ENCODE results near the gene C17orf67. TPM values are rescaled to one million over a fixed set of nuclear protein-coding genes. Genes with fewer than 3 reads are reported as not detected.
A peak's percentile ranks its signal among the peaks of the same experiment; 100 is the strongest.

Gene C17orf67
- polyA plus RNA-seq, 1 donor = 1.0 TPM

DNA sequence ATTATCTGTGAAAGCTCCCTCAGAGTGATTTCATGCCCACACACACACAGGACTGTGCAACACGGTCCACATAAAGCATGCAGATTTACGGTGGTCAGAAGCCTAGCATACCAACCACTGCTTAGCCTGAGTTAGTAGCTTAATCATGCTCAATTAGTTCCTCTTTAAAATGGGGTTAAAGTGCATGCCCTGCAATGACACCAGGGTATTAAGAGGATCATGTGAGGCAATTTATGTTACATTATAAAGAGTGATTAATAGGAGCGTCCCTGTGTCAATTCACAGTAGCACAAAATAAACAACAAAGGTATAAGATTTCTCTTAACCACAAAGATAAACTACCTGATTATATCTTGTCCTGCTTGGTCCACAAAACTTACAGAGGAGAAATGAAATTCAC, 39.8 kb downstream of the C17orf67 start:
- DNase-seq = no peak
- H3K36me3 ChIP-seq (ENCODE audit: control insufficient read depth, insufficient read depth, low read length) = no peaks in the 10 kb centered on the region
- no peaks in the 10 kb centered on the region for H3K9me3 ChIP-seq (ENCODE audit: control insufficient read depth, low read depth, low read length)
- no peak overlapping the region for H3K27ac ChIP-seq (ENCODE audit: low read length)
- WGBS (ENCODE audit: insufficient coverage, low lambda C conversion rate) = no CpG with 5 or more reads among the region's 3 CpGs
- H3K27me3 ChIP-seq (ENCODE audit: control insufficient read depth, insufficient read depth, low read length) = peaks cover 10% of the 10 kb centered on the region
- no peaks in the 10 kb centered on the region for H3K4me1 ChIP-seq (ENCODE audit: control insufficient read depth, insufficient read depth, low read length)
- H3K4me3 ChIP-seq (ENCODE audit: low read length) = no peak overlapping the region

DNA sequence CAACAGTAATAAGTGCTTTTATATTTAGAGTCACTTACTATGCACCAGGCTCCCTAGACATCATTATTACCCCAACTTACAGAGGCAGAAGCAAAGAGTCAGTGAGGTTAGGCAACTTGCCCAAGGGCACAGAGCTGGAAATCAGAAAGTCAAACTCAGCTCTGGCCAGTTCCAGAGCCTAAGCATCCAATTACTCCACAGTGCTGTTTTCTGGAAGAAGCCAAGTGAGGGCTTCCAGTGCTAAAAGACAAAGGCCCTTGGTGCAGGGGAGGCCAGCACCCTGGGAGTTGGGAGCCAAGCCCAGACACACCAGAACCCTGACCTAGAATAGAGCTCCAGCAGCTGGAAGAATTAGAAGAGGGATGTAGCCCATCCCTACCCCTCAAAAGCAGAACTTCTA, 40.2 kb downstream of the C17orf67 start:
- Histone ChIP-seq H3K27me3 (ENCODE audit: control insufficient read depth, insufficient read depth, low read length) (peaks cover 10% of the 10 kb centered on the region), H3K4me1 (ENCODE audit: control insufficient read depth, insufficient read depth, low read length) (no peaks in the 10 kb centered on the region), H3K36me3 (ENCODE audit: control insufficient read depth, insufficient read depth, low read length) (no peaks in the 10 kb centered on the region), H3K4me3 (ENCODE audit: low read length) (no peak overlapping the region), H3K27ac (ENCODE audit: low read length) (no peak overlapping the region), H3K9me3 (ENCODE audit: control insufficient read depth, low read depth, low read length) (no peaks in the 10 kb centered on the region)
- no peak for DNase-seq

DNA sequence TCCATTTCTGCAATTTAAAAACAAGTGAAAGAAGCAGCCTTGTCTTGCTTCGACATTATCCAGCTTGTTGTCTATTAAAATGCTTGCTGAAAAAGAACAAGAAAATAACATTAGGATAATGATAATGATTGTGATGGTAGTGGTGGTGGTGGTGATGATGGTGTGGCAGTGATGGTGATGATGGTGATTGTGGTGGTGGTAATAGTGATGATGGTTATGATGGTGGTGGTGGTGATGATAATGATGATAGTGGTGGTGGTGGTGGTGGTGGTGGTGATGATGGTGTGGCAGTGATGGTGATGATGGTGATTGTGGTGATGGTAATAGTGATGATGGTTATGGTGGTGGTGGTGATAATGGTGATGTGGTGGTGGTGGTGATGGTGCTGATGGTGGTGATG, 41.5 kb downstream of the C17orf67 start:
- WGBS (ENCODE audit: insufficient coverage, low lambda C conversion rate) = 100% methylated on average over 1 of the region's 1 CpG
- no peaks in the 10 kb centered on the region for H3K4me1 ChIP-seq (ENCODE audit: control insufficient read depth, insufficient read depth, low read length)
- H3K9me3 ChIP-seq (ENCODE audit: control insufficient read depth, low read depth, low read length) = no peaks in the 10 kb centered on the region
- peaks cover 9% of the 10 kb centered on the region for H3K27me3 ChIP-seq (ENCODE audit: control insufficient read depth, insufficient read depth, low read length)
- no peak for DNase-seq
- H3K4me3 ChIP-seq (ENCODE audit: low read length) = no peak overlapping the region
- no peaks in the 10 kb centered on the region for H3K36me3 ChIP-seq (ENCODE audit: control insufficient read depth, insufficient read depth, low read length)
- H3K27ac ChIP-seq (ENCODE audit: low read length) = no peak overlapping the region

DNA sequence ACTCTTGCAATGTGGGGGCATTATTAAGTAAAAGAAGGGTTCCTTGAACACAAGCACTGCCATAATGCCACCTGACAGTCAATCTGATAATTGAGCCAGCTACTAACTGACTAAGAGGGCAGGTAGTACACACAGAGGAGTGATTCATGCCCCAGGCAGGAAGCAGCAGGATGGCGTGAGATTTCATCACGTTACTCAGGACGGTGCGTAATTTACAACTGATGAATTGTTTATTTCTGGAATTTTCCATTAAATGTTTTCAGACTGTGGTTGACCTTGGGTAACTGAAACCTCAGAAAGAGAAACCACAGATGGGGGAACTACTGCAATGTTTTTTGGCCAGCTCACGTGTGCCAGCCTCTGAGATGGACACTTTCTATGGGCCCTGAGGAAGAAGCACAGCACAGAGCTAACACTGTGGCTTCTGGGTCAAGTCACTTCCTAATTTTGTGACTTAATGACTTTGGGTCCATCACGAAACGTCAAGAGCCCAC, 46.7 kb downstream of the C17orf67 start:
- Histone ChIP-seq H3K36me3 (ENCODE audit: control insufficient read depth, insufficient read depth, low read length) (no peaks in the 10 kb centered on the region), H3K9me3 (ENCODE audit: control insufficient read depth, low read depth, low read length) (no peaks in the 10 kb centered on the region), H3K27ac (ENCODE audit: low read length) (no peak overlapping the region), H3K4me3 (ENCODE audit: low read length) (no peak overlapping the region), H3K4me1 (ENCODE audit: control insufficient read depth, insufficient read depth, low read length) (no peaks in the 10 kb centered on the region), H3K27me3 (ENCODE audit: control insufficient read depth, insufficient read depth, low read length) (peaks cover 6% of the 10 kb centered on the region)
- WGBS (ENCODE audit: insufficient coverage, low lambda C conversion rate) = 100% methylated on average over 2 of the region's 7 CpGs
- peak in 1 of 2 donors; percentile 21 for DNase-seq

DNA sequence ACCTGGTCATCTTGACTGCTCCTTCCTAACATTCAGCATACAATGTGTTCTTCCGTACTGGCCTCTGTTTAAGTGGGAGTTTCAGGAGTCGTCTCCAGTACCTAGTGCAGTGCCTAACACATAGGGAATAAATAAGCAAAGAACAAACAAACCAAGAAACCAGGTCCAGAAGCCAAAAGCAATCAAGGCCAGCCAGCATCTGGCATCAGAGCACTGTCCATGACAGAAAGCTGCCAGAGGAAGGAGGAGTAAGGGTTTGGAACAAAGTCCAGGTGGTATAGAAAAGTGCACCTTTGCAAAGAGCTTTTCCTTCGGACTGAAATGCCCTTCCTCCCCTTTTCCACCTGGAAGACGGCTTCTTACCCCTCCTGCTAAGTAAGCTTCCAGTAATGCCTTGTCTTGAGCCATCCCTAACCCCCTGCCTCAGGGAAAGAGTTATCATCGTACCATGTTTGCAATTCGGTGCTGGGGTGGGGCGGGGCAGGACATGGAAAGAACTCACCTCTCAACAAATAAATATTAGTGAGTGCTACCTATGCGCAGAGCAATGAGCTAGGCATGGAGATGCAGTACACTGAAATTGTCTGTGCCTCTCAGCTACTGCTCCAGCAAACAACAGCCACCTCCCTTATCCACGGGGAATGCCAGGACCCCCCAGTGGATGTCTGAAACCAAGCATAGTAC, 47.6 kb downstream of the C17orf67 start:
- H3K4me1 ChIP-seq (ENCODE audit: control insufficient read depth, insufficient read depth, low read length) = no peaks in the 10 kb centered on the region
- H3K27me3 ChIP-seq (ENCODE audit: control insufficient read depth, insufficient read depth, low read length) = peaks cover 15% of the 10 kb centered on the region
- H3K4me3 ChIP-seq (ENCODE audit: low read length) = no peak overlapping the region
- no peaks in the 10 kb centered on the region for H3K9me3 ChIP-seq (ENCODE audit: control insufficient read depth, low read depth, low read length)
- H3K36me3 ChIP-seq (ENCODE audit: control insufficient read depth, insufficient read depth, low read length) = no peaks in the 10 kb centered on the region
- H3K27ac ChIP-seq (ENCODE audit: low read length) = no peak overlapping the region
- WGBS (ENCODE audit: insufficient coverage, low lambda C conversion rate) = no CpG with 5 or more reads among the region's 9 CpGs
- DNase-seq = no peak

DNA sequence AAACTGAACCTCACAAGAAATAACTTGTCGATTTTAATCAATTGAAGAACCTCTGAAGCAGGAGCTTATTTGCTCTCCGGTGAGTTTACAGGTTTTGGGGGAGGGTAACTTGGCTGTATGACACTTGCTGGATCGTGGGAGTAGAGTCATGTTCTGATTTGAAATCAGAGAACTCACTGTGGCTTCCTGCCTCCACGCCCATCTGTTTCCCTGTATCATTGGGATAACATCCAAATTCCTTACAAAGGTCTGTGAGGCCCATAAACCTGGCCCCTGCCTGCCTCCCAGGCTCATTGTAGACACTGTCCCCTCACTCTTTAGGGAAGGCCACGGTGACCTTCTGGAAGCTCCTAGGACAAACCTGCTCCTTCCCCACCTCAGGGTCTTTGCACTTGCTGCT, 48.3 kb downstream of the C17orf67 start:
- Histone ChIP-seq H3K4me3 (ENCODE audit: low read length) (no peak overlapping the region), H3K4me1 (ENCODE audit: control insufficient read depth, insufficient read depth, low read length) (no peaks in the 10 kb centered on the region), H3K9me3 (ENCODE audit: control insufficient read depth, low read depth, low read length) (no peaks in the 10 kb centered on the region), H3K27ac (ENCODE audit: low read length) (no peak overlapping the region), H3K36me3 (ENCODE audit: control insufficient read depth, insufficient read depth, low read length) (no peaks in the 10 kb centered on the region), H3K27me3 (ENCODE audit: control insufficient read depth, insufficient read depth, low read length) (peaks cover 22% of the 10 kb centered on the region)
- no CpG with 5 or more reads among the region's 5 CpGs for WGBS (ENCODE audit: insufficient coverage, low lambda C conversion rate)
- no peak for DNase-seq

DNA sequence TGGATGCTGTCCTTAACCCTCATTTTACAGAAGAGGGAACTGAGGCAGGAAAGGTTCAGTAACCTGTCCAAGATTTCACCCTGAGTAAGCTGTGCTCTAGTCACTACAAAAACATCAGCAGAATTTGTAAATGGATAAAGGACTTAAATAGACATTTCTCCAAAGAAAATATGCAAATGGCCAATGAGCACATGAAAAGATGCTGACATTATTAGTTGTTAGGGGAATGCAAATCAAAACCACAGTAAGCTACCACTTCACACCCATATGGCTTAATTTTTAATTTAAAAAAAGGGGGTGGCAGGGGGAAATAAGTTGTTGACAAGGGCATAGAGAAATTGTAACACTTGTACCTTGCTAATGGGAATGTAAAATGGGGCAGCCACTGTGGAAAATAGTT, 51.4 kb downstream of the C17orf67 start:
- peaks cover 44% of the 10 kb centered on the region for H3K27me3 ChIP-seq (ENCODE audit: control insufficient read depth, insufficient read depth, low read length)
- H3K27ac ChIP-seq (ENCODE audit: low read length) = no peak overlapping the region
- no peak overlapping the region for H3K4me3 ChIP-seq (ENCODE audit: low read length)
- no peak for DNase-seq
- H3K36me3 ChIP-seq (ENCODE audit: control insufficient read depth, insufficient read depth, low read length) = no peaks in the 10 kb centered on the region
- H3K4me1 ChIP-seq (ENCODE audit: control insufficient read depth, insufficient read depth, low read length) = peaks cover 4% of the 10 kb centered on the region
- no peaks in the 10 kb centered on the region for H3K9me3 ChIP-seq (ENCODE audit: control insufficient read depth, low read depth, low read length)

DNA sequence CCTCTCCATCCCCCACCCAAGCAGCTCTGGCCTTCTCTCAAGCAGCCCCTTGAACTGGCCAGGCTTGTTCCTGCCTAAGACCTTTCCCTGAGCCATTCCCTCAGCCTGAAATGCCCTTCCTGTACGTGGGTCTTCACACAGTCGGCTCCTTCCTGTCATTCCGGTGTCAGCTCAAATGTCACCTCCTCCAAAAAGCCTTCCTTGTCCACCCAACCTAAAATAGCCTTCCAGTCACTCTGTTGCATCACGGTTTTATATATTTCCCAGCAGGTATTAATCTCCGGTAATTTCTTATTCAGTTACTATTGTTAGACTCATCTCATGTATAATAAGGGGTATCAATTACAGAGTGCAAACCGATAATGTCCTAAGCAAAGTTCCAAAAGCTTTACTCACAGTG, 51.8 kb downstream of the C17orf67 start:
- H3K27ac ChIP-seq (ENCODE audit: low read length) = no peak overlapping the region
- DNase-seq = no peak
- no peaks in the 10 kb centered on the region for H3K36me3 ChIP-seq (ENCODE audit: control insufficient read depth, insufficient read depth, low read length)
- 70% methylated on average over 3 of the region's 6 CpGs for WGBS (ENCODE audit: insufficient coverage, low lambda C conversion rate)
- H3K4me1 ChIP-seq (ENCODE audit: control insufficient read depth, insufficient read depth, low read length) = peaks cover 4% of the 10 kb centered on the region
- H3K4me3 ChIP-seq (ENCODE audit: low read length) = no peak overlapping the region
- peaks cover 45% of the 10 kb centered on the region for H3K27me3 ChIP-seq (ENCODE audit: control insufficient read depth, insufficient read depth, low read length)
- H3K9me3 ChIP-seq (ENCODE audit: control insufficient read depth, low read depth, low read length) = no peaks in the 10 kb centered on the region

DNA sequence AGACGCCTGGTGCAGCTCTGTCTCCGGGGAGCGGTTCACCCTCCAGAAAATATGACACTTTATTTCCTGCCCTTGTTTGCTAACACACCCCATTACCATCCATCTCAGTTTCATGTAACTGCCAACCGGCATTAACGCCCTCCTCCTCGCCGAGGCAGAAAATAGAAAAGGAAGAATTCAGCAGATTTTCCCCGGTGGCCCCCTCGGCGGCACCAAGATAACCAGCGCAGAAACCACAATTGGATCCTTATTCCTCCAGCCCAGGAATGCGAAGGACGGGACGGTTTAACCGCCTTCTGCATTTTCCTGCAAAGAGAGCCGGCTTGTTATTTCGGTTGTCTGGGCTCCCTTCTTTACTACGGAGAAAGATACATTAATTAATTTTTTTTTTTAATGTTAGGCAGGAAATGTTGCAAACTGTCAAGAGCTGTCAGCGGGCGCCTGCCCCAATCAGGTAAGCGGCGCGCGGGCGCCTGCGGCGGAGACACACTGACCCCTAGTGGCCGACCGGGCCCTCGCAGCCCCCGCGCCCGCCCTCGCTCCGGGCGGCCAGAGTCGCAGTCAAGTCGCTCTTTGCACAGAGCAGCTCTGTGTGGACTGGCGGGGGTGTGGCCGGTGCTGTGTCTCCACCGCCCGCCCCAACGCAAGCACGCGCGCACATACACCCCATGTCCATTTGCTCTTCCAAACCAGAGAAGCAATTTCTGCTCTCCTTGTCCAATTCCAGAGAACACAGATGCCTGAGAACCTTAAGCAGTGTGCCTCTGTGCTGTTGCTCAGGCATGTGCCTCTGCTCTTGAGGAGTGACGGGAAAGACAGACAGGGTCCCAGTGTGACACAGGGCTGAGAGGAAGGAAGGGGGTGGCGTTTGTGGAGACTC, 53.6 kb downstream of the C17orf67 start:
- Histone ChIP-seq H3K27me3 (ENCODE audit: control insufficient read depth, insufficient read depth, low read length) (peaks cover 45% of the 10 kb centered on the region), H3K36me3 (ENCODE audit: control insufficient read depth, insufficient read depth, low read length) (no peaks in the 10 kb centered on the region), H3K27ac (ENCODE audit: low read length) (no peak overlapping the region), H3K4me3 (ENCODE audit: low read length) (peak overlapping the region; percentile 7), H3K9me3 (ENCODE audit: control insufficient read depth, low read depth, low read length) (no peaks in the 10 kb centered on the region), H3K4me1 (ENCODE audit: control insufficient read depth, insufficient read depth, low read length) (peaks cover 4% of the 10 kb centered on the region)
- peak; percentile 74 to 82 for DNase-seq
- no CpG with 5 or more reads among the region's 48 CpGs for WGBS (ENCODE audit: insufficient coverage, low lambda C conversion rate)

DNA sequence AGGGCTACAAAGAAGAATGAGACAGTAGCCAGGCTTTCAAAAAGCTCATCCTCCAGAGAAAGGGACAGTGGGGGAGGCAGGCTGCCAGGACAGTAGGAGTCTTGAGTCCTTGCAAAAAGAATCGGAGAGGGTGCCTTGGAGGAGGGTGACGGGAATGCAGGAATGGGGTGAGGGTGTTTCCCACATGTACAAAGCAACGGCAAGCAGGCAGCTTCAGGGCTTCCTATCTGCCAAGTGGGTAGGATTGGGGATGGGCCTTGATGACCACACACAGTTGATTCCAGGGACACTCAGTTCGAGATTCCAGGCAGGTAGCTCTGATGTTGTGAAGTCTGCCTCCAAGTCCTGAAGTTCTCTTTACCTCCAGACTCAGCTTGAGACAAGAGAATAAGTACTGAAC, 54.4 kb downstream of the C17orf67 start:
- Histone ChIP-seq H3K4me1 (ENCODE audit: control insufficient read depth, insufficient read depth, low read length) (peaks cover 4% of the 10 kb centered on the region), H3K36me3 (ENCODE audit: control insufficient read depth, insufficient read depth, low read length) (no peaks in the 10 kb centered on the region), H3K27me3 (ENCODE audit: control insufficient read depth, insufficient read depth, low read length) (peaks cover 46% of the 10 kb centered on the region), H3K4me3 (ENCODE audit: low read length) (no peak overlapping the region), H3K9me3 (ENCODE audit: control insufficient read depth, low read depth, low read length) (no peaks in the 10 kb centered on the region), H3K27ac (ENCODE audit: low read length) (no peak overlapping the region)
- no CpG with 5 or more reads among the region's 4 CpGs for WGBS (ENCODE audit: insufficient coverage, low lambda C conversion rate)
- no peak for DNase-seq
